Thyroid gland (tissue), 4 donors: Measurements from ENCODE around the gene GRM7. TPM values are rescaled to one million over a fixed set of nuclear protein-coding genes. Genes with fewer than 3 reads are reported as not detected.

Source experiments
- DNase-seq, 2 donors: peaks; one replicate each; pipeline ENCODE4 v3.0.0-alpha.2; 2019
- H3K27ac ChIP-seq, 3 donors: fragments of 200-600 bp; sonication (generic); 1 replicate in 2 of 3; 2 replicates in 1 of 3; pipeline ENCODE4 v1.5.1; 2016 to 2019; ENCODE audit warnings: mild to moderate bottlenecking in 1 of 3, moderate library complexity in 1 of 3
- H3K27me3 ChIP-seq: fragments of 200-600 bp; sonication (generic); one replicate; pipeline ENCODE4 v1.5.1; 2019
- H3K36me3 ChIP-seq, 2 donors: fragments of 200-600 bp; sonication (generic); one replicate each; pipeline ENCODE4 v1.5.1; 2016 to 2019
- H3K4me1 ChIP-seq, 2 donors: fragments of 200-600 bp; sonication (generic); one replicate each; pipeline ENCODE4 v1.5.1; 2017 to 2019
- H3K4me3 ChIP-seq, 3 donors: fragments of 200-600 bp; sonication (generic); replicated peaks in 1 of 3; 1 replicate in 2 of 3; 2 replicates in 1 of 3; pipeline ENCODE4 v1.5.1; 2016; ENCODE audit warnings: mild to moderate bottlenecking in 1 of 3
- H3K9me3 ChIP-seq: fragments of 200-600 bp; sonication (generic); one replicate; pipeline ENCODE4 v1.5.1; 2017
- CTCF ChIP-seq, 6 experiments: fragments of 200-600 bp in 3 of 6; fragments of 450-650 bp in 3 of 6; sonication (generic) in 3 of 6; IDR thresholded peaks; one replicate each; pipeline ENCODE4 v1.5.1; 2016 to 2019; ENCODE audit warnings: antibody characterized with exemption in 6 of 6, mild to moderate bottlenecking in 2 of 6, inconsistent platforms in 1 of 6, moderate library complexity in 1 of 6
- POLR2A ChIP-seq, 2 donors: fragments of 450-650 bp; IDR thresholded peaks; one replicate each; pipeline ENCODE4 v1.6.1; 2017; ENCODE audit warnings: antibody characterized with exemption in 2 of 2, mild to moderate bottlenecking in 2 of 2, moderate library complexity in 1 of 2
- WGBS, 2 donors: methylation state at CpG; one replicate each; pipeline ENCODE4 v1.1.5; 2017; 5-methylcytosine and 5-hydroxymethylcytosine counted together
- intact Hi-C: fragments of 100-400 bp; cut with DNase I; formaldehyde crosslinking; loops from one replicate; pipeline ENCODE4 v1.15.1; 2023
- total RNA-seq, 4 donors: library from RNA; depleted of rRNA; stranded (reverse); fragments of >200 nt; gene quantifications; one replicate each; pipeline ENCODE4 v1.2.3, GENCODE V29; 2016

Gene GRM7
- total RNA-seq, 4 donors from 2014 or later, result 0.11 to 0.81 (median 0.60) TPM

DNA sequence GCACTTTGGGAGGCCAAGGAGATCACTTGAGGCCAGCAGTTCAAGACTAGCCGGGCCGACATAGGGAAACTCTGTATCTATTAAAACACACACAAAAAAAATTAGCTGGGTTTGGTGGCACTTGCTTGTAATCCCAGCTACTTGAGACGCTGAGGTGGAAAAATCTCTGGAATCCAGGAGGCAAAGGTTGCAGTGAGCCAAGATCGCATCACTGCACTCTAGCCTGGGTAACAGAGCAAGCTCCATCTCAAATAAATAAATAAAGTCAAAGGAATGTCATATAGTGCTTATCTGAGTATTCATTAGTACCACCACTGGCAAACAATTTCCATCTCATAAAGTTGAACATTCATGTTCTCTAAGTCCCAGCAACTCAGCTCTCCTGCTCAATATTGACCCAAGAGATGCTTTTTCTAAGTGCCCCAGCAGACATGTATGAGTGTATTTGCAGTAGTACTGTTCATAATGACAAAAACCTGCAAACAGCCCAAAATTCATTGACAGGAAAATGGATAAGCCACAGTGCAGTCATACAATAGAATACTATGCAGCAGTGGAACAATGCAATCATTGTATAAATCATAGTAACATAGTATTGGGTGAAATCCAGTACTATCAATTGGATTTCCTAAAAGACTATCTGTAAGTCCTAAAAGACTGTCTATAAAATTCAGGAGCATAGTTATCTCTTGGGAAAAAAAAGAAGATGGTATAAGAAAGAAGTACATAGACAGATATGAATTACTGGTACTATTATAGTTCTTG is 889.2 kb downstream of the GRM7 start:
- no peaks in the 10 kb centered on the region for H3K4me1 ChIP-seq
- no peak overlapping the region for H3K27ac ChIP-seq
- TF ChIP-seq POLR2A (IDR thresholded peaks at IDR 0.05) (no peak), CTCF (IDR thresholded peaks at IDR 0.05) (no peak)
- DNase-seq, result no peak
- no peak overlapping the region for H3K4me3 ChIP-seq
- H3K36me3 ChIP-seq, result no peaks in the 10 kb centered on the region
- 44 to 48% methylated on average over 4 of the region's 4 CpGs for WGBS, 2 donors
- H3K9me3 ChIP-seq, result no peaks in the 10 kb centered on the region
- H3K27me3 ChIP-seq, result no peaks in the 10 kb centered on the region
- intact Hi-C loops, result no loop called here

- no peak for TF ChIP-seq POLR2A (IDR thresholded peaks at IDR 0.05)
- no peak for TF ChIP-seq CTCF (IDR thresholded peaks at IDR 0.05)
- Histone ChIP-seq H3K27me3 (no peaks in the 10 kb centered on the region), H3K27ac (no peak overlapping the region), H3K36me3 (no peaks in the 10 kb centered on the region), H3K4me1 (no peaks in the 10 kb centered on the region), H3K4me3 (no peak overlapping the region), H3K9me3 (no peaks in the 10 kb centered on the region)
- no peak for DNase-seq
- WGBS, 2 donors, result 81 to 87% methylated on average over 1 of the region's 1 CpG
- intact Hi-C loops, result no loop called here
Observed at GRCh38 chr3:7752005-7752404, 891.1 kb downstream of the GRM7 start.

DNA sequence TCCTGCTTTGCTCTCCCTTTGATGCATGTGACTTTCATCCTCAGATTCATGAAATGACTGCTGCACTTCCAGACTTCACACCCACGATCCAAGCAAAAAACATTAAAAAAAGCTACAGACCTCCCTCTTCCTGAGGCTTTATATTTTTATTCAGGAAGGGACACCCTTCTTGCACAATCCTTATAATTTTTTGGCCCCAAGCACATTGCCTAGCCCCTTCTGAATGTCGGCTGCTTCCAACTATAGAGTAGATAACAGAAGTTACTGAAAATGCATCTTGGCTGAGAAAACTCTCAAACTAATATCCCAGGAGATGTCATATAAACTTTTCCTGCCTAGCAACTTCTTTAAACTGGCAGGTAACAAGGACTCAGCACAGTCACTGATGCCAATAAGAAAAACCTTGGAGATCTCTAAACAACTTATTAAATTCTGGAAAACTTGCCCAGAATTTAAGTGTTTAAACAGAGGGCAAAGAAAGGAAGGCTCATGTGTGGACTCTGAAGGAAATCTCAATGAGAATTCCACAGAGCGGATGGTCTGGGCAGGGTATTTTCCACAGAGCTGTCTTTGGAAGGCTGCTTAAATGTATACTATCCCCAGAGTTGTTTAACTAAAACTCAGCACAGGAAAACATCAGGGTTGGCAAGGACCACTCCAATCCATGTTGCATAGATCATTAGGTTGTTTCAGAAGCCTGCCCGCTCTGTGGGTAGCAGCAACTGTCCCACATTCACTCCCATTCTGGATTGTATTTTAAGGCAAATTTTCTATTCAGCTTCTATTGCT is 893.9 kb downstream of the GRM7 start:
- Histone ChIP-seq H3K9me3 (no peaks in the 10 kb centered on the region), H3K27me3 (no peaks in the 10 kb centered on the region), H3K4me1 (no peaks in the 10 kb centered on the region), H3K36me3 (no peaks in the 10 kb centered on the region), H3K27ac (no peak overlapping the region), H3K4me3 (no peak overlapping the region)
- TF ChIP-seq POLR2A (IDR thresholded peaks at IDR 0.05), result no peak
- no peak for TF ChIP-seq CTCF (IDR thresholded peaks at IDR 0.05)
- no peak for DNase-seq
- WGBS, 2 donors, result 66 to 70% methylated on average over 4 of the region's 4 CpGs
- intact Hi-C loops, result no loop called here

GRCh38 chr3:7759630-7760029 is 898.7 kb downstream of the GRM7 start:
- no peaks in the 10 kb centered on the region for H3K9me3 ChIP-seq
- no peak overlapping the region for H3K27ac ChIP-seq
- intact Hi-C loops, result no loop called here
- TF ChIP-seq POLR2A (IDR thresholded peaks at IDR 0.05), result no peak
- no peak for TF ChIP-seq CTCF (IDR thresholded peaks at IDR 0.05)
- H3K4me1 ChIP-seq, result no peaks in the 10 kb centered on the region
- H3K27me3 ChIP-seq, result no peaks in the 10 kb centered on the region
- 90 to 91% methylated on average over 7 of the region's 7 CpGs for WGBS, 2 donors
- DNase-seq, result no peak
- no peaks in the 10 kb centered on the region for H3K36me3 ChIP-seq
- no peak overlapping the region for H3K4me3 ChIP-seq

GRCh38 chr3:7760718-7761117 is 899.8 kb downstream of the GRM7 start:
- TF ChIP-seq CTCF (IDR thresholded peaks at IDR 0.05), result no peak
- TF ChIP-seq POLR2A (IDR thresholded peaks at IDR 0.05), result no peak
- Histone ChIP-seq H3K9me3 (no peaks in the 10 kb centered on the region), H3K27ac (no peak overlapping the region), H3K4me1 (no peaks in the 10 kb centered on the region), H3K36me3 (no peaks in the 10 kb centered on the region), H3K27me3 (no peaks in the 10 kb centered on the region), H3K4me3 (no peak overlapping the region)
- DNase-seq, result no peak
- intact Hi-C loops, result no loop called here
